Right kidney (tissue), 1 donor: Measurements from ENCODE around the gene RPL3.
"Not testable (repeated sequence)": the region's sequence is repeated elsewhere in the genome, so short reads cannot be mapped to it uniquely, and the experiment has no call there.

Experiments used
- DNase-seq: peaks from one replicate; pipeline ENCODE4 v3.0.0-alpha.2; 2016

RPL3 gene

GRCh38 chr22:39320616-39321029, 1.2 kb upstream of the RPL3 start:
- not testable (repeated sequence) for DNase-seq

GRCh38 chr22:39318507-39319283, 728 bp downstream of the RPL3 start:
- DNase-seq: peak; percentile 41

GRCh38 chr22:39317775-39318506, 1.5 kb downstream of the RPL3 start:
- peak; percentile 38 for DNase-seq

GRCh38 chr22:39317084-39317774, 2.2 kb downstream of the RPL3 start:
- DNase-seq: peak; percentile 15

- peak; percentile 61 for DNase-seq
Measured at GRCh38 chr22:39316440-39317083, 2.9 kb downstream of the RPL3 start.

- no peak for DNase-seq
Measured at GRCh38 chr22:39315389-39315788, 4.0 kb downstream of the RPL3 start.

GRCh38 chr22:39314251-39314971, 5.0 kb downstream of the RPL3 start:
- no peak for DNase-seq

- DNase-seq: no peak
Measured at GRCh38 chr22:39313258-39314001, 6.0 kb downstream of the RPL3 start.

- no peak for DNase-seq
Measured at GRCh38 chr22:39312410-39312809, 7.0 kb downstream of the RPL3 start.

- DNase-seq: no peak
Measured at GRCh38 chr22:39311592-39312400, 7.6 kb downstream of the RPL3 start.

GRCh38 chr22:39309881-39310714, 9.3 kb downstream of the RPL3 start:
- peak; percentile 26 for DNase-seq

- peak; percentile 26 for DNase-seq
Measured at GRCh38 chr22:39309364-39309861, 10.0 kb downstream of the RPL3 start.

GRCh38 chr22:39308614-39309363, 10.6 kb downstream of the RPL3 start:
- DNase-seq: no peak

- no peak for DNase-seq
Measured at GRCh38 chr22:39306456-39307361, 12.7 kb downstream of the RPL3 start.

GRCh38 chr22:39303892-39304671, 15.3 kb downstream of the RPL3 start:
- no peak for DNase-seq

GRCh38 chr22:39303358-39303757, 16.1 kb downstream of the RPL3 start:
- DNase-seq: no peak
